HG03432 (cell line): ENCODE results near the gene NFIA.

Source experiments
- ATAC-seq: cut with Tn5 transposase; IDR thresholded peaks from one replicate; pipeline ENCODE4 v1.9.1; 2021; ENCODE audit warnings: mild to moderate bottlenecking, moderate library complexity; ENCODE audit not compliant: unreplicated experiment

NFIA gene

GRCh38 chr1:61318319-61319125 lies 236.2 kb downstream of the NFIA start:
- ATAC-seq = peak; percentile 100

- ATAC-seq = no peak
Observed at GRCh38 chr1:61320575-61320974, 238.2 kb downstream of the NFIA start.

GRCh38 chr1:61322008-61322744 lies 239.8 kb downstream of the NFIA start:
- ATAC-seq = no peak

- ATAC-seq = no peak
Observed at GRCh38 chr1:61322769-61323168, 240.4 kb downstream of the NFIA start.

- no peak for ATAC-seq
Observed at GRCh38 chr1:61323681-61324328, 241.4 kb downstream of the NFIA start.

GRCh38 chr1:61326713-61327112 lies 244.4 kb downstream of the NFIA start:
- ATAC-seq = no peak

GRCh38 chr1:61327436-61327835 lies 245.1 kb downstream of the NFIA start:
- ATAC-seq = no peak

GRCh38 chr1:61329556-61329955 lies 247.2 kb downstream of the NFIA start:
- no peak for ATAC-seq

- ATAC-seq = no peak
Observed at GRCh38 chr1:61330018-61330417, 247.7 kb downstream of the NFIA start.

GRCh38 chr1:61330571-61330970 lies 248.2 kb downstream of the NFIA start:
- no peak for ATAC-seq

- ATAC-seq = peak; percentile 99
Observed at GRCh38 chr1:61332196-61332753, 249.9 kb downstream of the NFIA start.

- ATAC-seq = no peak
Observed at GRCh38 chr1:61332796-61333195, 250.4 kb downstream of the NFIA start.

GRCh38 chr1:61334718-61335589 lies 252.6 kb downstream of the NFIA start:
- ATAC-seq = no peak

- ATAC-seq = no peak
Observed at GRCh38 chr1:61337037-61337436, 254.7 kb downstream of the NFIA start.

GRCh38 chr1:61337441-61337951 lies 255.1 kb downstream of the NFIA start:
- ATAC-seq = no peak

- no peak for ATAC-seq
Observed at GRCh38 chr1:61337981-61338848, 255.9 kb downstream of the NFIA start.

GRCh38 chr1:61338899-61339298 lies 256.5 kb downstream of the NFIA start:
- ATAC-seq = no peak

GRCh38 chr1:61341426-61341825 lies 259.1 kb downstream of the NFIA start:
- ATAC-seq = no peak

GRCh38 chr1:61343734-61344420 lies 261.5 kb downstream of the NFIA start:
- no peak for ATAC-seq
